Epithelial cell of umbilical artery (primary cell): ENCODE measurements around the gene NKIRAS1. TPM values are rescaled to one million over a fixed set of nuclear protein-coding genes. Genes with fewer than 3 reads are reported as not detected.

Experiments used
- total RNA-seq: library from RNA; depleted of rRNA; stranded (reverse); fragments of >200 nt; gene quantifications from 2 replicates; pipeline ENCODE4 v1.2.3, GENCODE V29; 2014

NKIRAS1 gene
- total RNA-seq, result 6.2 and 6.4 TPM in 2 replicates

DNA sequence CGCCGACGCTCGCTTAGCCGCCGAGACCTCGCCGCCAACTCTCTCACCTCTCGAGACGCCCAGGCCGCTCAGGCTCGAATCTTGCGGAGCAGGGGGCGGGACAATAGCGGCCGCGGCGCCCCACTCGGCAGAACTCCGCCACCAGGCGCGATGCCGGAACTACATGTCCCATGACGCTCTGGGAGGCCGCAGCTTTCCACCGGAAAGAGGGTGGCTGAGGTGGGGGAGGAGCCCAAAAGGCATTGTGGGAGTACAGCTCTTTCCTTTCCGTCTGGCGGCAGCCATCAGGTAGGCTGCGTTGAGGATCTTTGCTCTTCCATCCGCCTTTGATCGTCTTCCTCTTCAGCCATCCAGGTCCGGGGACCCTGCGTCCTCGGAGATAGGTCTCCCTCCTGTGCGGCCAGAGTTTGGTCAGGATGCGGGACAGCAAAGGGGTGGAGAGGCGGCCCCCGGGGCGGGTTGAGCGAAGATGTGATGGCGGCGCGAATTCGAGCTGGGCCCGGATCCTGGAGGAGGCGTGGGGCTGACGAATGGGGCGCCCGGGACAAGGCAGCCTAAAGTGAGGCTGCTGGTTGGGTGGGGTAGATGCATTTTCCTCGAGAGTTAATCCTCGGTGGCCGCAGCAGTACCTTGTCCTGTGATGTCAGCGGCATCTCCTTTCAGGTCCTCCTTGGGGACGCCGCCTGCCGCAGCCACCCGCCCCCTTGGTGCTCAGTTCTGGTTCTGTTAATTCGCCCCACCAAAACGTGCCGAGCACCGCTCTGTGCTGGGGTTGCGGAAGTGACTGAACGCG, at the start of gene NKIRAS1, which contains the start of gene RPL15:
TSS of gene NKIRAS1 (minus strand) at position 105 of the 793 bp plus-strand sequence. CDS start 6,086 bp downstream, outside the sequence.
TSS of gene RPL15 (plus strand) at position 247 of the 793 bp plus-strand sequence. CDS start 728 bp downstream, outside the sequence.

DNA sequence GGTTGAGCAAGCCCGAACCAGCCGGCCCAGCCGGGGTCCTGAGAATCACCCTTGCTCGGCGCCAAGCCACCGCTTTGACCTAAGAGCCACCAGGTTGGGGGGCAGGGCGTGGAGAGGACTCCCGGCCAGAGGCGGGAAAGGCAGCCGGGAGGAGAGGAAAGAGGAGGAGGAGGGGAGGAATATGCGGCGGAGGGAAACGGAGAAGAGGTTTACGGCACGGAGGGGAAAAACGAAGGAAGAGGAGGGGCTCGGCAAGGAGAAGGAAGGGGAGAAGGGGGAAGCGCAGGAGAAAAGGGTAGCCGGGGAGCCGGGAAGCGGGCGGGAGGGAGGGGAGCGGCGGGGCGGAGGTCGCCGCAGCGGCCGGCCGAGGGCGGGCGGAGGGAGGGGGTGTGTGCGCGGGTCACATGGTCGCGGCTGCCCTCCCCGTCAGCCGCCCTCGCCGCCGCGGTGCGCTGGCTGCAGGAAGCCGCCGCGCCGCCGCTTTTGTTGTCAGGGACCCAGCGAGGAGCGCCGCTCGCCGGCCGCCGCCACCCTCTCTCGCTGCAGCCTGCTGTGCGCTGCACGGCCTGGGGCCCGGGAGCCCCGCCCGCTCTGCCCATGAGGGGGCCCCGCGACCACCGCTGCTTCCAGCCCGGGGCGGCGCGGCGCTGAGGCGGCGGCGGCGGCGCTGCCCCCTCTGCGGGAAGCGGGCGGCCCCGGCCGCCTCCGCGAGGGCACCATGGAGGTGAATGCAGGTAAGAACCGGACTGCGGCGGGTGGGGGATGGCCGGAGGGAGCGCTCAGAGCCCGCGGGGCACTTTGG, 28.3 kb upstream of the NKIRAS1 start, which contains the start of gene NR1D2:
TSS of gene NR1D2 (plus strand) at position 426 of the 802 bp plus-strand sequence. CDS start at position 719, 293 bp downstream.

Other genes starting within 250 kb of the NKIRAS1 start
- gene UBE2E1, start 111.0 kb downstream of the NKIRAS1 start, total RNA-seq, result 112 and 116 TPM in 2 replicates
- 1,392 and 3,365 TPM in 2 replicates for gene RPL15, start 142 bp upstream of the NKIRAS1 start, total RNA-seq
- gene NR1D2, start 28.3 kb upstream of the NKIRAS1 start, total RNA-seq, result 20.7 and 21.8 TPM in 2 replicates